CMK (cell line): ENCODE results near the gene POU3F3.

ENCODE experiments used
- DNase-seq: peaks from one replicate; pipeline ENCODE4 v3.0.0-alpha.2; 2010; ENCODE audit warnings: low read depth

The POU3F3 gene

GRCh38 chr2:104846786-104847585 lies 6.9 kb upstream of the POU3F3 start:
- no peak for DNase-seq

GRCh38 chr2:104847586-104848160 lies 6.2 kb upstream of the POU3F3 start:
- no peak for DNase-seq

- DNase-seq: no peak
These were observed 5.4 kb upstream of the POU3F3 start for GRCh38 chr2:104848526-104848925.

GRCh38 chr2:104849101-104849500 lies 4.8 kb upstream of the POU3F3 start:
- no peak for DNase-seq

DNA sequence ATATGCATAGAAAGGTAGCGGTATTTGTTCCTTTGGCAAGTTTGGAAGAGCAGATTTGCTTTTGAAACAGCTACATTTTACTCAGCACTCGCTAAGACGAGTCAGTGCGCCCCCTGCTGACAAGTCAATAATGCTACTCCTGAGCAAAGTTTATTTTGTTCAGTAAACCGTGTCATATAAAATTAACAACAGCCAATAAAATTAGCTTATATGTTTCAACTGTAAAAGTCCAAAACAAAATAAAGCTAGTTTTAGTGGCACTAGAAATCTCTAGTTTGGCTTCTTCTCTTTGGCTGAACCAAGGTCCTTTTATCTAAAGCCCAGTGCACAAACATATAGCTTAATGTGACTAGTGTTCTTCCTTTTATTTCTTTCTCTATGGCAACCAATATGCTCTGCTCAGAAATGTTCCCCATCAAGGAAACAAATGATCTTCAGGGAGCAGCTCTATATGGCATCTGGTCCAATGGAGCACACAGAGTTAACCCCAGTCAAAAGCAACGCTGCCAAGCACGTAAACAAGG lies 4.2 kb upstream of the POU3F3 start:
- no peak for DNase-seq

DNA sequence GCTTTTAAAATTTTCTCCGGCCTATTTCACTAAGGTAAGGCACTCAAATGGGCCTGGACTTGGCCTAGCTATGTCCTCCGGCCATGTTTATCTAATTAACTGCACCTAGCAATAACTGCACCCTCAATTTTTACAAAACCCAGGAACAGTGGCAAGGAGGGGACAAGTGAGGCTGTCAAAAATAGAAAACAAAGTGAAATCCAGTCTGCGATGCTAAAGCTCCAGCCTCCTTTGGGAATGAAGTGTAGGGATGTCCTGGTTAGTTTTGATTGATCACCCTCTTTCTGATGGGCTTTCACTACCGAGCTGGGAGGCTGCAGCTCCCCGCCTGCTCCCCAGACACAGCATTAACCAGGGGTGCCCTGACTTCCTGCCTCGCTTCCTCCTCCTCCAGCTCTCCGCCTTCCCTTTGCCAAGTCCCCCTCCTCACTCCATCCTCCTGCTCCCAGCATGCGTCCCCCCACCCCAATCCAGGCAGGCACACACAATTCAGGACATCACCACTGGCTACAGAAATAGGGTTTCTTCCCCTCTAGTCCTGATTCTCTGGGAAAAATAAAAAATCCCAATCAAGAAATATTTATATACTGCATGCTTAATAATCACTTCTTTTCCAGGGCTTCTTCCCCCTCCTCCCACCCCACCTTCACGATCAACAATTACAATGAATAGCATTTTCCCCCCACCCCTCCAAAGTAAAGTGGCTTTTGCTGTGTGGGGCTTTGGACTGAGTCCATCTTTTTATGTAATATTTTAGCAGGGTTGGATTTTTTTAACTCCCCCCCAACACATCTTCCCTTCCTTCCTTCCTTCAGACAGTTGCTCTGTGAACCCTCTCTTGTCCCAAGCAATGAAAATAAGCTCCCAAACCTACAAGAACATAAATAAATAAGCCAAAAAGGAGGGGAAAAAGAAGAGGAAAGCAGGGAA lies 3.3 kb upstream of the POU3F3 start:
- DNase-seq: no peak

- no peak for DNase-seq
These were observed 2.4 kb upstream of the POU3F3 start for GRCh38 chr2:104851291-104852089.

DNA sequence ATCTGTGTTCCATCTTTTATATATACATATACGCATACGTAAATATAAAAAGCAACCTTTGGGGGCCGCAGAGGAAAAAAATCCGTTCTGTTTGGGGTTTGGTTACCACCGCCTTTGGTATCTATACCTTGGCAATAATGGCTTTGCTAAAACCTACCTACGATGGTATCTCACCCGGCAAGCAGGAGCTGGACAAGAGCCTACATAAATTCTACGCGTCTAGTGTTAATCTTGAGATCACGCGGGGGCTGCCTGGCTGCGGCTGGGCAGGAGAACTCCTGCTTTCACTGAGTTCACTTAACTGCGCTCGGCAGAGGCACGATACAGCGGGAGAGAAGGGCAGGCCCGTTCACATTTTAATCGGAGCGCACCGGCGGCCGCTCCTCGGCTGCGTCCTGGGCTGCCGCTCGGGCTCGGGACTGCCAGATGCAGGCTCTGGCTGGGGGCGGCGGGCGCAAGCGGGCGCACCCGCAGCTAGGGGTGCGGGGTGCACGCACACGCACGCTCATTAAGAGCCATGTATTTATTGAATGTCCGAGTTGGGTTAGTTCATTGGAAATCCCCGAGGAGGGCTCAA lies 1.7 kb upstream of the POU3F3 start:
- DNase-seq: no peak

DNA sequence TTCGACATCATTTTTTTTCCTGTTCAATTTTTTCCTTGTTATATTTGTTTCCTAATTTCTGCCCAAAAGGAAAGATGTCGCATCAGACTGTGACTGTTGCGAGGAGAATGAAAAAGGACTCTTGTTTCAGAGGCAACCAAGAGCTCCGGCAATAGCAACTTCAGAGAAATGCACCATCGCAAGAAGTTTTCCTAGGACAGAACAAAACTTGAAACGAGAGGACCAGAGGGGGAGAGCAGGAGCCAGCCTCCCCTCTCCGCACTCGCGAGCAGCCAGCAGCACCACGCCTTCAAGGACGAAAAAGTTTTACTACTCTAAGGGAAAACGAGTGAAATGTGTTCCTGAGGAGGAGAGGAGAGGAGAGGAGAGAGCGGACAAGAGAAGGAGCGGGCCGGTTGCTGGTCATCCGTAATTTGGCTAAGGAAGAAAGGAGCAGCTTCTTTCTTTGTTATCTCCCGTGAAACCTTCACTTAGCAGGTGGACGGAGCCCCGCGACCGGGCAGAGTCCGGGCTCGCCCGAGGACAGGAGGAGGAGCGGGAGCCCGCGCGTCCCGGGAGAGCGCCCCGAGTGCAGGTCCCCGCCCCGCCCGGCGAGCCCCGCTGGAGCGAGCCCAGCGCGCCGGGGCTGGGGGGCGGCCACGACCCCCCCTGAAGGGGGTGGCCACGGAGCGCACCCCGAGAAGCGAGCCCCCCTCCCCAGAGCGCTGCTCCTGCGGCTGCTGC lies 744 bp downstream of the POU3F3 start:
- no peak for DNase-seq

GRCh38 chr2:104855221-104856085 lies 1.5 kb downstream of the POU3F3 start:
- no peak for DNase-seq

DNA sequence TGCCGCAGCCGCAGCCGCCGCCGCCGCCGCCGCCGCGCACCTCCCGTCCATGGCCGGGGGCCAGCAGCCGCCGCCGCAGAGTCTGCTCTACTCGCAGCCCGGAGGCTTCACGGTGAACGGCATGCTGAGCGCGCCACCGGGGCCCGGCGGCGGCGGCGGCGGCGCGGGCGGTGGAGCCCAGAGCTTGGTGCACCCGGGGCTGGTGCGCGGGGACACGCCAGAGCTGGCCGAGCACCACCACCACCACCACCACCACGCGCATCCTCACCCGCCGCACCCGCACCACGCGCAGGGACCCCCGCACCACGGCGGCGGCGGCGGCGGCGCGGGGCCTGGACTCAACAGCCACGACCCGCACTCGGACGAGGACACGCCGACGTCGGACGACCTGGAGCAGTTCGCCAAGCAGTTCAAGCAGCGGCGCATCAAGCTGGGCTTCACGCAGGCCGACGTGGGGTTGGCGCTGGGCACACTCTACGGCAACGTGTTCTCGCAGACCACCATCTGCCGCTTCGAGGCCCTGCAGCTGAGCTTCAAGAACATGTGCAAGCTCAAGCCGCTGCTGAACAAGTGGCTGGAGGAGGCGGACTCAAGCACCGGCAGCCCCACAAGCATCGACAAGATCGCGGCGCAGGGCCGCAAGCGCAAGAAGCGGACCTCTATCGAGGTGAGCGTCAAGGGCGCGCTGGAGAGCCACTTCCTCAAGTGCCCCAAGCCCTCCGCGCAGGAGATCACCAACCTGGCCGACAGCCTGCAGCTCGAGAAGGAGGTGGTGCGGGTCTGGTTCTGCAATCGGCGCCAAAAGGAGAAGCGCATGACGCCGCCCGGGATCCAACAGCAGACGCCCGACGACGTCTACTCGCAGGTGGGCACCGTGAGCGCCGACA lies 2.4 kb downstream of the POU3F3 start:
- DNase-seq: no peak

GRCh38 chr2:104856973-104857261 lies 3.0 kb downstream of the POU3F3 start:
- no peak for DNase-seq

DNA sequence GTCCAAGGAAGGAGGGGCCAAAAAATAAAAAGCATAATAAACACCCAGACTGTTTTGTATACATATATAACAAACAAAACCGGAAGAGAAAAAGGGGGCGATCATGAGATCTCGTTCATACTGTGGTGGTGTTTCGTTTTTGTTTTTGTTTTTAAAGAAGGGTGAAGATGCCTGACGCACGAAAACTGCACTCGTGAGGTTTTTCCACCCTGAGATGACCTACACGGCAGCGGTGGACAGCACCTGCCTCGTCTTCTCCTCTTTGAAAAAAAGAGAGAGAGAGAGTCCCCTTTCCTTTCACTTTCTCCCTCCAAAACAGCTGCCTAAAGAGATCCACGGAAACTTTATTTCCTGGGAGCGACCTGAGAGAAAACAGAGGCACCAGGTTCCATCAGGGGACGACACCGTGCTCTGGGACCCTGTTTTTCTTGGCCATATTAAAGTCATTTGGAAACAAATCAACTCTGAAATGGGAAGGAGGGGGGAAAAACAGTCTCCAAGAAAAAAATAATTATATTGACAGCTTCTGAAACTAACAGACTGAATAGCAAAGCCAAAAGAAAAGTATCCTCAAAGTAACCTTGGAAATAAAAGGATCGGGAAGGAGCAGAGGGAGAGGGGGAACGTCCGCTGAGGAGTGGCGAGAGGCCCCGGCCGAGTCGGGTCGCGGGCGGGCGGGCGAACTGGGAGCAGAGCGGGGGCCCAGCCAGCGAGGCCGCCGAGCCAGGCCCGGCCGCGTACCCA lies 3.5 kb downstream of the POU3F3 start:
- DNase-seq: no peak

- no peak for DNase-seq
These were observed 4.4 kb downstream of the POU3F3 start for GRCh38 chr2:104858006-104858978.

DNA sequence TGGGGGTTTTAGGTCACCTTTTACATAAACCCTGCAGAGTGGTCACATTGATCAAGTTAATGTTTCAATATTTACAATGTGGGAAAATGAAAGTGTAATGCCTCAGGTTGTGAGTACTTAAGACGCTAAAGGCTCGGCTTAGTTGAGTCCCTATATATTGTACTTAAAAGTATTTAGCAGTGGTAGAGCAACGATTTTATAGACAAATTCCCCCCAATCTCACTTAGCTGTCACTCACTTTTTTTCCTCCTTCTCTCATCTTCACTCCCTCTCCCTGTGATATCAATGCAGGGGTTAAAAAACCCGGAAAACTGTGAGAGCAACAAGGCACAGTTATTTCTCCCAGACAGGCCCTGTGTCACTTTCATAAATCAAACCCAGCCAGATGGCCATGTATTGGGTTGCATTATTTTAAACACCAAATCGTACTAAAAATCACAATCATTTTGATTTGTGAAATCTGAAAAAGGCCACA lies 5.4 kb downstream of the POU3F3 start:
- no peak for DNase-seq

GRCh38 chr2:104859766-104860450 lies 6.0 kb downstream of the POU3F3 start:
- DNase-seq: no peak
